Fibroblast of lung (primary cell): ENCODE measurements around the gene CIAO2A.

Source experiments
- EZH2 ChIP-seq: IDR thresholded peaks from 2 replicates; pipeline ENCODE4 v1.5.1; 2012; ENCODE audit warnings: low read length, control low read depth, mild to moderate bottlenecking; ENCODE audit errors: missing control alignments
- TF ChIP-seq, protein P1 (sequence below), 2 donors: IDR thresholded peaks in 1 of 2; conservative IDR thresholded peaks in 1 of 2; 1 replicate in 1 of 2; 2 replicates in 1 of 2; pipeline ENCODE4 v1.5.1; 2011 to 2012; ENCODE audit warnings: low read length in 2 of 2, control low read depth in 1 of 2, inconsistent platforms in 1 of 2, low read depth in 1 of 2, mild to moderate bottlenecking in 1 of 2

DNA sequence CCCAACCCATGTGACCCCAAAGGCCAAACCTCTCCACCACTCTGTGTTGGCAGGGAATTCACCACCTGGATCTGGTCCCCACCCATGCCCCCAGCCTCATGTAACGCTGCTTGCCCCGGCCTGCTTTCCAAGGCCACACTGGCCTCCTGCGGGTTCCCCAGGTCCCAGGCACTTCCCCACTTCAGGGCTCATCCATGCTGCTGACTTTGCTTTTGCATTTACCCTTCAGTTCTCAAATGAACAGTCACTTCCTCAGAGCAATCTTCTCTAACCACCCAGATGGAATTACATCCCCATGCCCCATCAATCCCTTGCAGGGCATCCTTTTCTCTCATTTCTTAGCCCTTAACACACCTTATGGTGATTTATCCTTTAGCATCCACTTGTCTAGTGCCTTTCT lies 56.5 kb downstream of the CIAO2A start:
- TF ChIP-seq, protein P1, sequence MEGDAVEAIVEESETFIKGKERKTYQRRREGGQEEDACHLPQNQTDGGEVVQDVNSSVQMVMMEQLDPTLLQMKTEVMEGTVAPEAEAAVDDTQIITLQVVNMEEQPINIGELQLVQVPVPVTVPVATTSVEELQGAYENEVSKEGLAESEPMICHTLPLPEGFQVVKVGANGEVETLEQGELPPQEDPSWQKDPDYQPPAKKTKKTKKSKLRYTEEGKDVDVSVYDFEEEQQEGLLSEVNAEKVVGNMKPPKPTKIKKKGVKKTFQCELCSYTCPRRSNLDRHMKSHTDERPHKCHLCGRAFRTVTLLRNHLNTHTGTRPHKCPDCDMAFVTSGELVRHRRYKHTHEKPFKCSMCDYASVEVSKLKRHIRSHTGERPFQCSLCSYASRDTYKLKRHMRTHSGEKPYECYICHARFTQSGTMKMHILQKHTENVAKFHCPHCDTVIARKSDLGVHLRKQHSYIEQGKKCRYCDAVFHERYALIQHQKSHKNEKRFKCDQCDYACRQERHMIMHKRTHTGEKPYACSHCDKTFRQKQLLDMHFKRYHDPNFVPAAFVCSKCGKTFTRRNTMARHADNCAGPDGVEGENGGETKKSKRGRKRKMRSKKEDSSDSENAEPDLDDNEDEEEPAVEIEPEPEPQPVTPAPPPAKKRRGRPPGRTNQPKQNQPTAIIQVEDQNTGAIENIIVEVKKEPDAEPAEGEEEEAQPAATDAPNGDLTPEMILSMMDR (conservative IDR thresholded peaks at IDR 0.05 in 1 of 2, IDR thresholded peaks at IDR 0.05 in 1 of 2; ENCODE audit: low read depth in 1 of 2, low read length in 2 of 2) = no peak
- no peak for TF ChIP-seq EZH2
